HCT116 (cell line): ENCODE measurements around the gene SSX2IP.

ENCODE experiments used
- CEBPB ChIP-seq: IDR thresholded peaks from 2 replicates; pipeline ENCODE4 v1.6.1; 2012; ENCODE audit warnings: low read depth
- EZH2 ChIP-seq: fragments of 200-600 bp; sonication (generic); IDR thresholded peaks from 2 replicates; pipeline ENCODE4 v1.6.1; 2017; ENCODE audit warnings: antibody characterized with exemption, mixed run types
- JUND ChIP-seq: IDR thresholded peaks from 2 replicates; pipeline ENCODE4 v1.6.1; 2012
- POLR2A ChIP-seq: IDR thresholded peaks from 2 replicates; pipeline ENCODE4 v1.7.0; 2011; ENCODE audit warnings: borderline replicate concordance; ENCODE audit not compliant: insufficient read depth, insufficient read length; ENCODE audit errors: extremely low read depth
- RAD21 ChIP-seq: IDR thresholded peaks from 2 replicates; pipeline ENCODE4 v1.6.1; 2012; ENCODE audit warnings: low read depth, mild to moderate bottlenecking
- SRF ChIP-seq: IDR thresholded peaks from 2 replicates; pipeline ENCODE4 v1.6.1; 2012; ENCODE audit warnings: low read depth
- TCF7L2 ChIP-seq: IDR thresholded peaks from 2 replicates; pipeline ENCODE4 v1.7.0; 2011; ENCODE audit warnings: borderline replicate concordance, inconsistent platforms; ENCODE audit not compliant: insufficient read depth, insufficient read length; ENCODE audit errors: extremely low read depth
- YY1 ChIP-seq: IDR thresholded peaks from 2 replicates; pipeline ENCODE4 v1.6.1; 2011; ENCODE audit warnings: low read length, low read depth, moderate library complexity, mild to moderate bottlenecking; ENCODE audit not compliant: insufficient replicate concordance; ENCODE audit errors: extremely low read depth
- TF ChIP-seq, protein P1 (sequence below), 3 experiments: fragments of 200-600 bp in 1 of 3; sonication (generic) in 1 of 3; IDR thresholded peaks in 2 of 3; conservative IDR thresholded peaks in 1 of 3; 2 replicates each; pipeline ENCODE4 v1.5.1; 2012 to 2017; ENCODE audit warnings: low read depth in 2 of 3, low read length in 2 of 3, antibody characterized with exemption in 1 of 3, borderline replicate concordance in 1 of 3, control low read depth in 1 of 3, mild to moderate bottlenecking in 1 of 3, mixed read lengths in 1 of 3, mixed run types in 1 of 3, moderate library complexity in 1 of 3; ENCODE audit not compliant: insufficient read depth in 1 of 3

DNA sequence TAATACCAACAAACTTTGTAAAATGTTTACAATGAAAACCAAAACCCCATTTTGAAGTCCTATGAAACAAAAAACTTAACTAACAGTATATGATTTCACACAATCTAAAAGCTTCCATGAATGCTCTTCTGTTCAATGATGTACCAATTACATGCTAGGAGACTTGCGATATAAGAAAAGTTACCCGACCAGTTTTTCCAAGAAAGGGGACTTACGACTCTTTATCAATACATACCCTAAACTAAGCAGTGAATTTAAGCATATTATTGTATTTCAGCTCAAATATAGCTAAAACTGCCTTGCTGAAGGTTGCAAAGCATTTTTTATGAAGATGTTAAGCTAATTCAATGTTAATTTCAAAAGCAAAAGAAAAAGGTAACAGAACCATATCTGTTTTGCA, 15.6 kb downstream of the SSX2IP start:
- TF ChIP-seq YY1 (no peak), JUND (no peak), CEBPB (no peak), RAD21 (no peak), TCF7L2 (no peak), EZH2 (no peak), POLR2A (no peak), SRF (no peak)
- TF ChIP-seq, protein P1, sequence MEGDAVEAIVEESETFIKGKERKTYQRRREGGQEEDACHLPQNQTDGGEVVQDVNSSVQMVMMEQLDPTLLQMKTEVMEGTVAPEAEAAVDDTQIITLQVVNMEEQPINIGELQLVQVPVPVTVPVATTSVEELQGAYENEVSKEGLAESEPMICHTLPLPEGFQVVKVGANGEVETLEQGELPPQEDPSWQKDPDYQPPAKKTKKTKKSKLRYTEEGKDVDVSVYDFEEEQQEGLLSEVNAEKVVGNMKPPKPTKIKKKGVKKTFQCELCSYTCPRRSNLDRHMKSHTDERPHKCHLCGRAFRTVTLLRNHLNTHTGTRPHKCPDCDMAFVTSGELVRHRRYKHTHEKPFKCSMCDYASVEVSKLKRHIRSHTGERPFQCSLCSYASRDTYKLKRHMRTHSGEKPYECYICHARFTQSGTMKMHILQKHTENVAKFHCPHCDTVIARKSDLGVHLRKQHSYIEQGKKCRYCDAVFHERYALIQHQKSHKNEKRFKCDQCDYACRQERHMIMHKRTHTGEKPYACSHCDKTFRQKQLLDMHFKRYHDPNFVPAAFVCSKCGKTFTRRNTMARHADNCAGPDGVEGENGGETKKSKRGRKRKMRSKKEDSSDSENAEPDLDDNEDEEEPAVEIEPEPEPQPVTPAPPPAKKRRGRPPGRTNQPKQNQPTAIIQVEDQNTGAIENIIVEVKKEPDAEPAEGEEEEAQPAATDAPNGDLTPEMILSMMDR (IDR thresholded peaks at IDR 0.05 in 2 of 3, conservative IDR thresholded peaks at IDR 0.05 in 1 of 3; ENCODE audit: borderline replicate concordance in 1 of 3, insufficient read depth in 1 of 3, low read depth in 2 of 3, low read length in 2 of 3) = no peak
